K562 treated with DMSO at 1 percent for 24 hours (cell line): ENCODE results near the gene TIMP4. TPM values are rescaled to one million over a fixed set of nuclear protein-coding genes. Genes with fewer than 3 reads are reported as not detected.

Experiments used
- total RNA-seq: library from RNA; unstranded; fragments of 300-600 nt; gene quantifications from 2 replicates; pipeline ENCODE4 v1.2.3, GENCODE V29; 2022; ENCODE audit warnings: low read depth; ENCODE audit not compliant: insufficient read depth

Gene TIMP4
- total RNA-seq: 0.28 TPM in 1 of 2 replicates, not detected in the other

GRCh38 chr3:12158387-12159226, at the start of gene TIMP4:
Gene TIMP4, minus strand, starts transcription at chr3:12158912. Its CDS starts 72 bp downstream, at chr3:12158840.

Other genes with a start within 250 kb of the TIMP4 start
- gene SYN2, start 154.5 kb downstream of the TIMP4 start, total RNA-seq: not detected in 2 replicates
- not detected in 2 replicates for gene PPARG, start 130.2 kb upstream of the TIMP4 start, total RNA-seq